Small intestine (tissue), 7 donors: ENCODE measurements around the gene PCSK1. TPM values are rescaled to one million over a fixed set of nuclear protein-coding genes. Genes with fewer than 3 reads are reported as not detected.

Experiments
- DNase-seq, 2 donors: peaks; one replicate each; pipeline versions ENCODE4 v3.0.0 to v3.0.0-alpha.2; 2013
- FAIRE-seq: peaks from 2 replicates; lab custom pipeline; 2012; peaks lifted over from hg19 to GRCh38; lab: Jason Lieb, UNC
- H3K27ac ChIP-seq, 3 donors: one replicate each; pipeline ENCODE4 v1.5.1; 2013; ENCODE audit warnings: low read length in 2 of 3, mild to moderate bottlenecking in 2 of 3, control low read depth in 1 of 3, inconsistent platforms in 1 of 3, low read depth in 1 of 3, moderate library complexity in 1 of 3
- H3K27me3 ChIP-seq, 3 donors: one replicate each; pipeline ENCODE4 v1.6.1; 2013; ENCODE audit warnings: low read length in 3 of 3, inconsistent platforms in 1 of 3; ENCODE audit not compliant: control insufficient read depth in 3 of 3, insufficient read depth in 3 of 3
- H3K36me3 ChIP-seq, 3 donors: one replicate each; pipeline ENCODE4 v1.6.1; 2013; ENCODE audit warnings: low read length in 3 of 3, inconsistent platforms in 1 of 3, low read depth in 1 of 3, mild to moderate bottlenecking in 1 of 3, moderate library complexity in 1 of 3; ENCODE audit not compliant: control insufficient read depth in 3 of 3, insufficient read depth in 2 of 3
- H3K4me1 ChIP-seq, 3 donors: one replicate each; pipeline ENCODE4 v1.6.1; 2013; ENCODE audit warnings: low read length in 2 of 3, inconsistent platforms in 1 of 3, low read depth in 1 of 3, mild to moderate bottlenecking in 1 of 3, moderate library complexity in 1 of 3; ENCODE audit not compliant: control insufficient read depth in 3 of 3, insufficient read depth in 2 of 3
- H3K4me3 ChIP-seq, 3 donors: one replicate each; pipeline ENCODE4 v1.5.1; 2013; ENCODE audit warnings: low read length in 3 of 3, control low read depth in 1 of 3, inconsistent platforms in 1 of 3, low read depth in 1 of 3, mild to moderate bottlenecking in 1 of 3, moderate library complexity in 1 of 3
- H3K9me3 ChIP-seq, 2 donors: one replicate each; pipeline ENCODE4 v1.6.1; 2013; ENCODE audit warnings: low read depth in 1 of 2, low read length in 1 of 2; ENCODE audit not compliant: control insufficient read depth in 2 of 2, insufficient read depth in 1 of 2
- WGBS, 3 donors: extraction: QIAGEN DNeasy Blood & Tissue Kit; methylation state at CpG; one replicate each; pipeline ENCODE4 v1.1.7; 2013; 5-methylcytosine and 5-hydroxymethylcytosine counted together
- polyA plus RNA-seq, 4 donors: library from polyadenylated mRNA; stranded (reverse) in 3 of 4; unstranded in 1 of 4; fragments of 200-250 nt in 3 of 4; fragments of 120-200 nt in 1 of 4; gene quantifications; one replicate each; pipeline versions ENCODE4 v1.2.1 to v1.2.3, GENCODE V29; 2013
- donor health status: healthy with polysubstance abuse.
- donor health status: control.
- donor health status: control.
- donor health status: Bipolar disorder and iron deficiency.
- donor health status: healthy.

PCSK1 gene
- polyA plus RNA-seq, 4 donors = 0.45 to 12.7 (median 4.1) TPM

GRCh38 chr5:96468956-96469355 lies 35.9 kb upstream of the PCSK1 start:
- H3K27me3 ChIP-seq = no peaks in the 10 kb centered on the region
- H3K36me3 ChIP-seq = no peaks in the 10 kb centered on the region
- DNase-seq (no peak), FAIRE-seq (no peak)
- H3K27ac ChIP-seq = no peak overlapping the region
- H3K4me3 ChIP-seq = no peak overlapping the region
- no peaks in the 10 kb centered on the region for H3K4me1 ChIP-seq
- no peaks in the 10 kb centered on the region for H3K9me3 ChIP-seq
- WGBS, 3 donors = 88 to 91% (median 91%) methylated on average over 5 of the region's 5 CpGs

GRCh38 chr5:96463091-96463490 lies 30.0 kb upstream of the PCSK1 start:
- no peaks in the 10 kb centered on the region for H3K9me3 ChIP-seq
- no peak for FAIRE-seq

GRCh38 chr5:96459313-96460121 lies 26.5 kb upstream of the PCSK1 start:
- Histone ChIP-seq H3K27ac (no peak overlapping the region), H3K36me3 (no peaks in the 10 kb centered on the region), H3K4me3 (no peak overlapping the region), H3K4me1 (no peaks in the 10 kb centered on the region), H3K27me3 (no peaks in the 10 kb centered on the region), H3K9me3 (no peaks in the 10 kb centered on the region)
- DNase-seq (no peak), FAIRE-seq (no peak)
- WGBS, 3 donors = 75 to 88% (median 83%) methylated on average over 6 of the region's 6 CpGs

More at GRCh38 chr5:96463091-96463490, 30.0 kb upstream of the PCSK1 start:
- DNase-seq = no peak
- Histone ChIP-seq H3K4me3 (no peak overlapping the region), H3K27ac (no peak overlapping the region), H3K4me1 (no peaks in the 10 kb centered on the region), H3K27me3 (no peaks in the 10 kb centered on the region), H3K36me3 (no peaks in the 10 kb centered on the region)
- 82 to 87% (median 84%) methylated on average over 2 of the region's 2 CpGs for WGBS, 3 donors

- Histone ChIP-seq H3K4me3 (no peak overlapping the region), H3K4me1 (no peaks in the 10 kb centered on the region), H3K27me3 (no peaks in the 10 kb centered on the region), H3K36me3 (no peaks in the 10 kb centered on the region), H3K27ac (no peak overlapping the region), H3K9me3 (no peaks in the 10 kb centered on the region)
- no peak for DNase-seq
- no peak for FAIRE-seq
- WGBS, 3 donors = 74 to 95% (median 79%) methylated on average over 2 of the region's 2 CpGs
Observed at GRCh38 chr5:96458176-96458575, 25.1 kb upstream of the PCSK1 start.

- Histone ChIP-seq H3K27ac (no peak overlapping the region), H3K27me3 (no peaks in the 10 kb centered on the region), H3K4me1 (no peaks in the 10 kb centered on the region), H3K9me3 (no peaks in the 10 kb centered on the region), H3K4me3 (no peak overlapping the region), H3K36me3 (no peaks in the 10 kb centered on the region)
- 73 to 77% (median 77%) methylated on average over 4 of the region's 4 CpGs for WGBS, 3 donors
- DNase-seq (no peak), FAIRE-seq (no peak)
Observed at GRCh38 chr5:96455789-96456188, 22.7 kb upstream of the PCSK1 start.

GRCh38 chr5:96453394-96453793 lies 20.3 kb upstream of the PCSK1 start:
- no peak overlapping the region for H3K4me3 ChIP-seq
- H3K27ac ChIP-seq = no peak overlapping the region
- 65 to 78% (median 73%) methylated on average over 3 of the region's 3 CpGs for WGBS, 3 donors
- H3K36me3 ChIP-seq = no peaks in the 10 kb centered on the region
- H3K27me3 ChIP-seq = no peaks in the 10 kb centered on the region
- no peak for FAIRE-seq
- no peaks in the 10 kb centered on the region for H3K9me3 ChIP-seq
- DNase-seq = no peak
- no peaks in the 10 kb centered on the region for H3K4me1 ChIP-seq

- 51 to 85% (median 71%) methylated on average over 1 of the region's 1 CpG for WGBS, 3 donors
- H3K27ac ChIP-seq = no peak overlapping the region
- H3K4me3 ChIP-seq = no peak overlapping the region
- H3K4me1 ChIP-seq = no peaks in the 10 kb centered on the region
- no peaks in the 10 kb centered on the region for H3K27me3 ChIP-seq
- no peaks in the 10 kb centered on the region for H3K36me3 ChIP-seq
- no peaks in the 10 kb centered on the region for H3K9me3 ChIP-seq
- DNase-seq (no peak), FAIRE-seq (no peak)
Observed at GRCh38 chr5:96447949-96448348, 14.9 kb upstream of the PCSK1 start.

- Histone ChIP-seq H3K4me1 (no peaks in the 10 kb centered on the region), H3K9me3 (no peaks in the 10 kb centered on the region), H3K4me3 (no peak overlapping the region), H3K27me3 (no peaks in the 10 kb centered on the region), H3K36me3 (no peaks in the 10 kb centered on the region), H3K27ac (no peak overlapping the region)
- FAIRE-seq = no peak
- no peak for DNase-seq
- 72 to 79% (median 76%) methylated on average over 2 of the region's 2 CpGs for WGBS, 3 donors
Observed at GRCh38 chr5:96440185-96440538, 7.1 kb upstream of the PCSK1 start.
